Muscle of leg (tissue), 11 donors: ENCODE data around the gene URB1. TPM values are rescaled to one million over a fixed set of nuclear protein-coding genes. Genes with fewer than 3 reads are reported as not detected.
"Not testable (repeated sequence)": the region's sequence is repeated elsewhere in the genome, so short reads cannot be mapped to it uniquely, and the experiment has no call there.

ENCODE experiments used
- DNase-seq: peaks from one replicate; pipeline ENCODE4 v3.0.0; 2013
- H3K27ac ChIP-seq: one replicate; pipeline ENCODE4 v1.5.1; 2013; ENCODE audit warnings: mild to moderate bottlenecking, low read length, control low read depth
- H3K27me3 ChIP-seq: one replicate; pipeline ENCODE4 v1.6.1; 2013; ENCODE audit warnings: low read length; ENCODE audit not compliant: control insufficient read depth, insufficient read depth
- H3K36me3 ChIP-seq: one replicate; pipeline ENCODE4 v1.6.1; 2013; ENCODE audit warnings: low read length; ENCODE audit not compliant: control insufficient read depth, insufficient read depth
- H3K4me1 ChIP-seq: one replicate; pipeline ENCODE4 v1.6.1; 2013; ENCODE audit warnings: low read length; ENCODE audit not compliant: control insufficient read depth, insufficient read depth
- H3K4me3 ChIP-seq: one replicate; pipeline ENCODE4 v1.5.1; 2013; ENCODE audit warnings: low read length, control low read depth
- H3K9me3 ChIP-seq: replicated peaks from 2 replicates; pipeline ENCODE4 v1.6.1; 2013; ENCODE audit warnings: low read depth, low read length; ENCODE audit not compliant: control insufficient read depth
- WGBS: methylation state at CpG from one replicate; pipeline ENCODE4 v1.1.5; 2013; ENCODE audit warnings: missing lambda C conversion rate; ENCODE audit not compliant: insufficient coverage; 5-methylcytosine and 5-hydroxymethylcytosine counted together
- polyA plus RNA-seq, 8 donors: library from polyadenylated mRNA; unstranded; fragments of 120-200 nt; gene quantifications; one replicate each; pipeline versions ENCODE4 v1.2.1 to v1.2.3, GENCODE V29; 2013; ENCODE audit warnings: inconsistent platforms in 1 of 8, low replicate concordance in 1 of 8; ENCODE audit not compliant: insufficient read length in 8 of 8, insufficient read depth in 1 of 8
- total RNA-seq: library from RNA; stranded (reverse); fragments of 120-200 nt; gene quantifications from one replicate; pipeline ENCODE4 v1.2.4, GENCODE V29; 2013

Gene URB1
- total and polyA plus RNA-seq, 9 donors: 9.7 to 16.6 (median 13.3) TPM

- no peak overlapping the region for H3K4me3 ChIP-seq
- H3K9me3 ChIP-seq: no peaks in the 10 kb centered on the region
- H3K27ac ChIP-seq: no peak overlapping the region
- no peak for DNase-seq
- H3K27me3 ChIP-seq: no peaks in the 10 kb centered on the region
- peaks cover 56% of the 10 kb centered on the region for H3K36me3 ChIP-seq
- no peaks in the 10 kb centered on the region for H3K4me1 ChIP-seq
- WGBS: 80% methylated on average over 3 of the region's 5 CpGs
These were observed 80.5 kb downstream of the URB1 start for GRCh38 chr21:32312326-32312725.

- H3K27me3 ChIP-seq: no peaks in the 10 kb centered on the region
- no peaks in the 10 kb centered on the region for H3K4me1 ChIP-seq
- no peak overlapping the region for H3K4me3 ChIP-seq
- WGBS: 90% methylated on average over 9 of the region's 9 CpGs
- no peak for DNase-seq
- H3K9me3 ChIP-seq: no peaks in the 10 kb centered on the region
- H3K36me3 ChIP-seq: peaks cover 49% of the 10 kb centered on the region
- no peak overlapping the region for H3K27ac ChIP-seq
These were observed 81.2 kb downstream of the URB1 start for GRCh38 chr21:32311621-32312020.

- not testable (repeated sequence) for H3K9me3 ChIP-seq, DNase-seq, H3K27ac ChIP-seq, H3K4me1 ChIP-seq, H3K27me3 ChIP-seq, H3K4me3 ChIP-seq
- WGBS: no CpG with 5 or more reads among the region's 9 CpGs
- peaks cover 47% of the 10 kb centered on the region for H3K36me3 ChIP-seq
These were observed 81.8 kb downstream of the URB1 start for GRCh38 chr21:32310976-32311375.

GRCh38 chr21:32309906-32310460 lies 82.8 kb downstream of the URB1 start:
- Histone ChIP-seq H3K27ac (no peak overlapping the region), H3K27me3 (no peaks in the 10 kb centered on the region), H3K4me3 (no peak overlapping the region), H3K9me3 (no peaks in the 10 kb centered on the region), H3K36me3 (peaks cover 42% of the 10 kb centered on the region), H3K4me1 (peaks cover 4% of the 10 kb centered on the region)
- 68% methylated on average over 6 of the region's 7 CpGs for WGBS
- no peak for DNase-seq

GRCh38 chr21:32308696-32309095 lies 84.1 kb downstream of the URB1 start:
- H3K4me1 ChIP-seq: peaks cover 4% of the 10 kb centered on the region
- H3K27ac ChIP-seq: no peak overlapping the region
- 91% methylated on average over 10 of the region's 10 CpGs for WGBS
- H3K9me3 ChIP-seq: no peaks in the 10 kb centered on the region
- H3K4me3 ChIP-seq: no peak overlapping the region
- DNase-seq: no peak
- H3K27me3 ChIP-seq: no peaks in the 10 kb centered on the region
- H3K36me3 ChIP-seq: peaks cover 33% of the 10 kb centered on the region

GRCh38 chr21:32307706-32308105 lies 85.1 kb downstream of the URB1 start:
- WGBS: 92% methylated on average over 3 of the region's 4 CpGs
- Histone ChIP-seq H3K4me3 (no peak overlapping the region), H3K36me3 (peaks cover 28% of the 10 kb centered on the region), H3K4me1 (peaks cover 4% of the 10 kb centered on the region), H3K27me3 (no peaks in the 10 kb centered on the region), H3K9me3 (no peaks in the 10 kb centered on the region), H3K27ac (no peak overlapping the region)
- no peak for DNase-seq

GRCh38 chr21:32306021-32306780 lies 86.6 kb downstream of the URB1 start:
- Histone ChIP-seq H3K27me3 (no peaks in the 10 kb centered on the region), H3K36me3 (peaks cover 13% of the 10 kb centered on the region), H3K4me1 (peaks cover 4% of the 10 kb centered on the region), H3K27ac (no peak overlapping the region), H3K4me3 (no peak overlapping the region), H3K9me3 (no peaks in the 10 kb centered on the region)
- WGBS: 24% methylated on average over 13 of the region's 22 CpGs
- DNase-seq: peak; percentile 39

- no peak for DNase-seq
- Histone ChIP-seq H3K9me3 (no peaks in the 10 kb centered on the region), H3K36me3 (peaks cover 15% of the 10 kb centered on the region), H3K27ac (no peak overlapping the region), H3K4me3 (no peak overlapping the region), H3K4me1 (peaks cover 4% of the 10 kb centered on the region), H3K27me3 (no peaks in the 10 kb centered on the region)
- WGBS: 100% methylated on average over 4 of the region's 7 CpGs
These were observed 87.8 kb downstream of the URB1 start for GRCh38 chr21:32304998-32305397.

- Histone ChIP-seq H3K27ac (no peak overlapping the region), H3K4me3 (no peak overlapping the region), H3K36me3 (peaks cover 19% of the 10 kb centered on the region), H3K27me3 (no peaks in the 10 kb centered on the region), H3K4me1 (peaks cover 4% of the 10 kb centered on the region), H3K9me3 (no peaks in the 10 kb centered on the region)
- no CpG with 5 or more reads among the region's 1 CpG for WGBS
- DNase-seq: no peak
These were observed 89.4 kb downstream of the URB1 start for GRCh38 chr21:32303385-32303784.

GRCh38 chr21:32302560-32302959 lies 90.3 kb downstream of the URB1 start:
- DNase-seq: no peak

More at GRCh38 chr21:32302560-32302959, 90.3 kb downstream of the URB1 start:
- H3K9me3 ChIP-seq: no peaks in the 10 kb centered on the region
- WGBS: 88% methylated on average over 6 of the region's 6 CpGs
- H3K27me3 ChIP-seq: no peaks in the 10 kb centered on the region
- no peak overlapping the region for H3K27ac ChIP-seq
- peaks cover 4% of the 10 kb centered on the region for H3K4me1 ChIP-seq
- H3K36me3 ChIP-seq: peaks cover 19% of the 10 kb centered on the region
- no peak overlapping the region for H3K4me3 ChIP-seq
